Measurements from ENCODE around the gene GCK.
"Not testable (repeated sequence)": the region's sequence is repeated elsewhere in the genome, so short reads cannot be mapped to it uniquely, and the experiment has no call there.

The GCK gene

GRCh38 chr7:44128721-44129582 is 60.3 kb downstream of the GCK start:
- TF ChIP-seq CTCF (IDR thresholded peaks at IDR 0.05; ENCODE audit: borderline replicate concordance, control extremely low read depth, extremely low read depth, insufficient read depth, missing control alignments) = no peak
- in situ Hi-C loops (cut with MboI; ENCODE audit: low sequenced_read_pairs, unreplicated experiment) = no loop called here
- no peak for DNase-seq (ENCODE audit: low spot score)

GRCh38 chr7:44127161-44127560 is 62.1 kb downstream of the GCK start:
- in situ Hi-C loops (cut with MboI; ENCODE audit: low sequenced_read_pairs, unreplicated experiment) = no loop called here
- no peak for DNase-seq (ENCODE audit: low spot score)
- TF ChIP-seq CTCF (IDR thresholded peaks at IDR 0.05; ENCODE audit: borderline replicate concordance, control extremely low read depth, extremely low read depth, insufficient read depth, missing control alignments) = no peak

- in situ Hi-C loops (cut with MboI; ENCODE audit: low sequenced_read_pairs, unreplicated experiment); DNase-seq (ENCODE audit: low spot score): not testable (repeated sequence)
These were observed 62.7 kb downstream of the GCK start for GRCh38 chr7:44126574-44126973.

- TF ChIP-seq CTCF (IDR thresholded peaks at IDR 0.05; ENCODE audit: borderline replicate concordance, control extremely low read depth, extremely low read depth, insufficient read depth, missing control alignments) = no peak
- DNase-seq (ENCODE audit: low spot score) = no peak
- in situ Hi-C loops (cut with MboI; ENCODE audit: low sequenced_read_pairs, unreplicated experiment) = no loop called here
These were observed 64.4 kb downstream of the GCK start for GRCh38 chr7:44124822-44125202.

GRCh38 chr7:44123190-44124003 is 65.8 kb downstream of the GCK start, which contains the start of gene POLD2:
Gene POLD2, minus strand, starts transcription at chr7:44123548. Its CDS starts 1,495 bp downstream, at chr7:44122053.
- in situ Hi-C loops (cut with MboI; ENCODE audit: low sequenced_read_pairs, unreplicated experiment) = no loop called here
- peak; percentile 100 for DNase-seq (ENCODE audit: low spot score)
- no peak for TF ChIP-seq CTCF (IDR thresholded peaks at IDR 0.05; ENCODE audit: borderline replicate concordance, control extremely low read depth, extremely low read depth, insufficient read depth, missing control alignments)

- in situ Hi-C loops (cut with MboI; ENCODE audit: low sequenced_read_pairs, unreplicated experiment) = no loop called here
- no peak for DNase-seq (ENCODE audit: low spot score)
- no peak for TF ChIP-seq CTCF (IDR thresholded peaks at IDR 0.05; ENCODE audit: borderline replicate concordance, control extremely low read depth, extremely low read depth, insufficient read depth, missing control alignments)
These were observed 66.7 kb downstream of the GCK start for GRCh38 chr7:44122529-44122928.

Data from GM13976 (cell line).